Immature natural killer cell (primary cell): Measurements from ENCODE around the gene TMEM240. TPM values are rescaled to one million over a fixed set of nuclear protein-coding genes. Genes with fewer than 3 reads are reported as not detected.
"Not testable (repeated sequence)": the region's sequence is repeated elsewhere in the genome, so short reads cannot be mapped to it uniquely, and the experiment has no call there.

Experiments
- DNase-seq, 3 donors: peaks; one replicate each; pipeline ENCODE4 v3.0.0; 2022; ENCODE audit warnings: mixed read lengths in 1 of 3
- H3K27ac Mint-ChIP-seq, 6 donors: one replicate each; pipeline ENCODE4 v1.8.0; 2020; ENCODE audit warnings: mixed read lengths in 6 of 6, mild to moderate bottlenecking in 5 of 6, inconsistent platforms in 4 of 6, moderate library complexity in 3 of 6
- H3K27me3 Mint-ChIP-seq, 3 donors: one replicate each; pipeline ENCODE4 v1.8.0; 2020 to 2021; ENCODE audit warnings: low read depth in 3 of 3, mild to moderate bottlenecking in 3 of 3, mixed read lengths in 3 of 3, moderate library complexity in 3 of 3, inconsistent platforms in 1 of 3
- H3K36me3 Mint-ChIP-seq, 3 donors: one replicate each; pipeline ENCODE4 v1.8.0; 2020; ENCODE audit warnings: mixed read lengths in 3 of 3, inconsistent platforms in 2 of 3, mild to moderate bottlenecking in 2 of 3
- H3K4me1 Mint-ChIP-seq, 2 donors: one replicate each; pipeline ENCODE4 v1.8.0; 2020; ENCODE audit warnings: inconsistent platforms in 2 of 2, mild to moderate bottlenecking in 2 of 2, mixed read lengths in 2 of 2, moderate library complexity in 1 of 2
- H3K4me3 Mint-ChIP-seq, 5 donors: one replicate each; pipeline ENCODE4 v1.8.0; 2020; ENCODE audit warnings: mild to moderate bottlenecking in 5 of 5, mixed read lengths in 5 of 5, inconsistent platforms in 3 of 5, moderate library complexity in 3 of 5
- H3K9me3 Mint-ChIP-seq, 6 donors: one replicate each; pipeline ENCODE4 v1.8.0; 2020; ENCODE audit warnings: mild to moderate bottlenecking in 6 of 6, mixed read lengths in 6 of 6, inconsistent platforms in 4 of 6, moderate library complexity in 3 of 6
- polyA plus RNA-seq, 3 donors: library from polyadenylated mRNA; unstranded; fragments of 300-500 nt; fragmentation: Illumina TruSeq; gene quantifications; one replicate each; pipeline ENCODE4 v1.2.3, GENCODE V29; 2021

The TMEM240 gene
- polyA plus RNA-seq, 3 donors from 2014 or later: not detected

- Mint-ChIP-seq H3K36me3 (peaks cover 5 to 6% (median 6%) of the 10 kb centered on the region in 3 donors), H3K27ac (no peak overlapping the region), H3K9me3 (peaks cover 0 to 5% (median under 1%) of the 10 kb centered on the region in 6 donors), H3K4me3 (no peak overlapping the region), H3K27me3 (no peaks in the 10 kb centered on the region), H3K4me1 (no peaks in the 10 kb centered on the region)
- DNase-seq: no peak
These were observed 8.5 kb downstream of the TMEM240 start for GRCh38 chr1:1531947-1532346.

- H3K9me3 Mint-ChIP-seq: peaks cover 0 to 5% (median under 1%) of the 10 kb centered on the region in 6 donors
- H3K4me3 Mint-ChIP-seq: no peak overlapping the region
- DNase-seq: no peak
- H3K4me1 Mint-ChIP-seq: no peaks in the 10 kb centered on the region
- H3K36me3 Mint-ChIP-seq: peaks cover 5 to 6% (median 6%) of the 10 kb centered on the region in 3 donors
- H3K27ac Mint-ChIP-seq: no peak overlapping the region
- H3K27me3 Mint-ChIP-seq: peaks cover 0 to 2% (median 0%) of the 10 kb centered on the region in 3 donors
These were observed 10.5 kb downstream of the TMEM240 start for GRCh38 chr1:1529936-1530335.

GRCh38 chr1:1529321-1529720 is 11.1 kb downstream of the TMEM240 start:
- no peaks in the 10 kb centered on the region for H3K4me1 Mint-ChIP-seq
- peaks cover 0 to 2% (median 0%) of the 10 kb centered on the region in 3 donors for H3K27me3 Mint-ChIP-seq
- H3K4me3 Mint-ChIP-seq: no peak overlapping the region
- no peak overlapping the region for H3K27ac Mint-ChIP-seq
- H3K36me3 Mint-ChIP-seq: peaks cover 5 to 6% (median 6%) of the 10 kb centered on the region in 3 donors
- DNase-seq: no peak
- peaks cover 0 to 5% (median under 1%) of the 10 kb centered on the region in 6 donors for H3K9me3 Mint-ChIP-seq

GRCh38 chr1:1528301-1529267 is 11.8 kb downstream of the TMEM240 start:
- H3K4me1 Mint-ChIP-seq: no peaks in the 10 kb centered on the region
- H3K4me3 Mint-ChIP-seq: no peak overlapping the region
- peaks cover 5 to 6% (median 6%) of the 10 kb centered on the region in 3 donors for H3K36me3 Mint-ChIP-seq
- no peak for DNase-seq
- peaks cover 0 to 5% (median under 1%) of the 10 kb centered on the region in 6 donors for H3K9me3 Mint-ChIP-seq
- H3K27ac Mint-ChIP-seq: no peak overlapping the region
- peaks cover 0 to 2% (median 0%) of the 10 kb centered on the region in 3 donors for H3K27me3 Mint-ChIP-seq

- Mint-ChIP-seq H3K9me3 (peaks cover 0 to 5% (median under 1%) of the 10 kb centered on the region in 6 donors), H3K27ac (no peak overlapping the region), H3K36me3 (peaks cover 5% of the 10 kb centered on the region in 3 donors), H3K27me3 (peaks cover 0 to 2% (median 0%) of the 10 kb centered on the region in 3 donors), H3K4me1 (no peaks in the 10 kb centered on the region), H3K4me3 (no peak overlapping the region)
- DNase-seq: no peak
These were observed 13.2 kb downstream of the TMEM240 start for GRCh38 chr1:1527092-1527816.

- H3K27me3 Mint-ChIP-seq, H3K4me1 Mint-ChIP-seq, H3K4me3 Mint-ChIP-seq: not testable (repeated sequence)
These were observed 13.9 kb downstream of the TMEM240 start for GRCh38 chr1:1526476-1526875.

GRCh38 chr1:1524750-1525383 is 15.6 kb downstream of the TMEM240 start:
- peak overlapping the region in 1 of 6 donors; percentile 34 for H3K27ac Mint-ChIP-seq
- H3K4me3 Mint-ChIP-seq, H3K36me3 Mint-ChIP-seq, H3K27me3 Mint-ChIP-seq, H3K4me1 Mint-ChIP-seq, H3K9me3 Mint-ChIP-seq, DNase-seq: not testable (repeated sequence)

More at GRCh38 chr1:1526476-1526875, 13.9 kb downstream of the TMEM240 start:
- H3K27ac Mint-ChIP-seq, H3K9me3 Mint-ChIP-seq, H3K36me3 Mint-ChIP-seq, DNase-seq: not testable (repeated sequence)

- not testable (repeated sequence) for H3K27me3 Mint-ChIP-seq
These were observed 16.8 kb downstream of the TMEM240 start for GRCh38 chr1:1523651-1524050.

GRCh38 chr1:1523226-1523625 is 17.2 kb downstream of the TMEM240 start:
- not testable (repeated sequence) for H3K9me3 Mint-ChIP-seq, H3K36me3 Mint-ChIP-seq, H3K4me3 Mint-ChIP-seq, DNase-seq, H3K27me3 Mint-ChIP-seq, H3K4me1 Mint-ChIP-seq, H3K27ac Mint-ChIP-seq

More at GRCh38 chr1:1523651-1524050, 16.8 kb downstream of the TMEM240 start:
- H3K9me3 Mint-ChIP-seq, H3K27ac Mint-ChIP-seq, H3K36me3 Mint-ChIP-seq, H3K4me3 Mint-ChIP-seq, DNase-seq, H3K4me1 Mint-ChIP-seq: not testable (repeated sequence)

- H3K4me3 Mint-ChIP-seq, H3K4me1 Mint-ChIP-seq, H3K27me3 Mint-ChIP-seq, DNase-seq, H3K9me3 Mint-ChIP-seq, H3K27ac Mint-ChIP-seq: not testable (repeated sequence)
- H3K36me3 Mint-ChIP-seq: peaks cover 0 to 10% (median 0%) of the 10 kb centered on the region in 3 donors
These were observed 17.9 kb downstream of the TMEM240 start for GRCh38 chr1:1522536-1522935.

- Mint-ChIP-seq H3K27me3 (peaks cover 0 to 2% (median 0%) of the 10 kb centered on the region in 3 donors), H3K27ac (no peak overlapping the region), H3K4me3 (no peak overlapping the region), H3K9me3 (no peaks in the 10 kb centered on the region), H3K36me3 (peaks cover 0 to 10% (median 0%) of the 10 kb centered on the region in 3 donors), H3K4me1 (peaks cover 0 to 5% of the 10 kb centered on the region in 2 donors)
- DNase-seq: no peak
These were observed 19.1 kb downstream of the TMEM240 start for GRCh38 chr1:1521331-1521730.

- not testable (repeated sequence) for H3K27me3 Mint-ChIP-seq, H3K27ac Mint-ChIP-seq, H3K4me3 Mint-ChIP-seq, H3K9me3 Mint-ChIP-seq, H3K4me1 Mint-ChIP-seq, DNase-seq
- H3K36me3 Mint-ChIP-seq: peaks cover 0 to 10% (median 0%) of the 10 kb centered on the region in 3 donors
These were observed 20.5 kb downstream of the TMEM240 start for GRCh38 chr1:1519805-1520505.

GRCh38 chr1:1518621-1519007 is 21.8 kb downstream of the TMEM240 start:
- H3K9me3 Mint-ChIP-seq, H3K4me1 Mint-ChIP-seq, H3K27ac Mint-ChIP-seq, DNase-seq, H3K4me3 Mint-ChIP-seq, H3K27me3 Mint-ChIP-seq: not testable (repeated sequence)
- peaks cover 0 to 10% (median 0%) of the 10 kb centered on the region in 3 donors for H3K36me3 Mint-ChIP-seq
